ENCODE measurements around the gene MPHOSPH9. TPM values are rescaled to one million over a fixed set of nuclear protein-coding genes. Genes with fewer than 3 reads are reported as not detected.

Gene MPHOSPH9
- total and polyA plus RNA-seq, 8 donors: 3.3 to 13.4 (median 6.8) TPM

DNA sequence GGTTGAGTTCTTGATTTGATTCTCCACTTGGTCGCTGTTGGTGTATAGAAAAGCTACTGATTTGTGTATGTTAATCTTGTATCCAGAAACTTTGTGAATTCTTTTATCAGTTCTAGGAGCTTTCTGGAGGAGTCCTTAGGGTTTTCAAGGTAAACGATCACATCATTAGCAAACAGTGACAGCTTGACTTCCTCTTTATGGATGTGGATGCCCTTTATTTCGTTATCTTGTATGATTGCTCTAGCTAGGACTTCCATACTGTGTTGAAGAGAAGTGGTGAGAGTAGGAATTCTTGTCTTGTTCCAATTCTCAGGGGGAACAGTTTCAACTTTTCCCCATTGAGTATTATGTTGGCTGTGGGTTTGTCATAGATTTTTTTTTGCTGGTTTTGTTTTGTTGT lies 12.7 kb upstream of the MPHOSPH9 start:
- H3K4me3 ChIP-seq: no peak overlapping the region
- TF ChIP-seq, protein P1, sequence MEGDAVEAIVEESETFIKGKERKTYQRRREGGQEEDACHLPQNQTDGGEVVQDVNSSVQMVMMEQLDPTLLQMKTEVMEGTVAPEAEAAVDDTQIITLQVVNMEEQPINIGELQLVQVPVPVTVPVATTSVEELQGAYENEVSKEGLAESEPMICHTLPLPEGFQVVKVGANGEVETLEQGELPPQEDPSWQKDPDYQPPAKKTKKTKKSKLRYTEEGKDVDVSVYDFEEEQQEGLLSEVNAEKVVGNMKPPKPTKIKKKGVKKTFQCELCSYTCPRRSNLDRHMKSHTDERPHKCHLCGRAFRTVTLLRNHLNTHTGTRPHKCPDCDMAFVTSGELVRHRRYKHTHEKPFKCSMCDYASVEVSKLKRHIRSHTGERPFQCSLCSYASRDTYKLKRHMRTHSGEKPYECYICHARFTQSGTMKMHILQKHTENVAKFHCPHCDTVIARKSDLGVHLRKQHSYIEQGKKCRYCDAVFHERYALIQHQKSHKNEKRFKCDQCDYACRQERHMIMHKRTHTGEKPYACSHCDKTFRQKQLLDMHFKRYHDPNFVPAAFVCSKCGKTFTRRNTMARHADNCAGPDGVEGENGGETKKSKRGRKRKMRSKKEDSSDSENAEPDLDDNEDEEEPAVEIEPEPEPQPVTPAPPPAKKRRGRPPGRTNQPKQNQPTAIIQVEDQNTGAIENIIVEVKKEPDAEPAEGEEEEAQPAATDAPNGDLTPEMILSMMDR (IDR thresholded peaks at IDR 0.05): no peak
- H3K4me1 ChIP-seq: no peaks in the 10 kb centered on the region
- 88 to 91% methylated on average over 3 of the region's 3 CpGs for WGBS, 2 donors
- no peak for ATAC-seq
- H3K36me3 ChIP-seq: no peaks in the 10 kb centered on the region
- no peaks in the 10 kb centered on the region for H3K27me3 ChIP-seq
- no peaks in the 10 kb centered on the region for H3K9me3 ChIP-seq
- no peak overlapping the region for H3K27ac ChIP-seq
- FAIRE-seq: no peak
- DNase-seq: no peak
- intact Hi-C loops (cut with DNase I): no loop called here

DNA sequence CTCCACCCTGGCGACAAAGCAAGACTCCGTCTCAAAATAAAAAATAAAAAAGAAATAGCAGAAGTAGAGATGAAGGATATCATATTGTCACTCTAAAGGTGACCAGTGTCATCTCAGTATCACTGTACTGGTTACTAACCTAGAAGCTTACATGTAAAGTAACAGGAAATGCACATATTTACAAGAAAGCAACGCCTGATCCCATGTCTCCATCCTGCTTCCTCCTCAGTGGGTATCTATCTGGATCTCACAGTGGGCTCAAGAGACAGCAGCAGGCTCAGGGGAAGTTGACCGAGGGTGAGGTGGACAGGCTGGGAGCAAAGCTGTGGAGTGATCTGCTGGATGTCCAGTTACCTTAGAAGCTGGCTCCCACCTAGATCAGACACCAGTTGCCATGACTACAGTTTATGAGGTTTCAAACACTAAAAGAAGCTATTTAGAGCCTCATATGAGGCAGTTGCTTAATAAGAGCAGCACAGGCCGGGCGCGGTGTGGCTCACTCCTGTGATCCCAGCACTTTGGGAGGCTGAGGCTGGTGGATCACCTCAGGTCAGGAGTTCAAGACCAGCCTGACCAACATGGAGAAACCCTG lies 10.8 kb upstream of the MPHOSPH9 start:
- no peaks in the 10 kb centered on the region for H3K4me1 ChIP-seq
- H3K27ac ChIP-seq: no peak overlapping the region
- intact Hi-C loops (cut with DNase I): no loop called here
- no peaks in the 10 kb centered on the region for H3K27me3 ChIP-seq
- H3K36me3 ChIP-seq: no peaks in the 10 kb centered on the region
- 77 to 78% methylated on average over 7 of the region's 7 CpGs for WGBS, 2 donors
- H3K4me3 ChIP-seq: no peak overlapping the region
- H3K9me3 ChIP-seq: no peaks in the 10 kb centered on the region
- FAIRE-seq (no peak), DNase-seq (no peak), ATAC-seq (no peak)
- TF ChIP-seq, protein P1 (IDR thresholded peaks at IDR 0.05): no peak

DNA sequence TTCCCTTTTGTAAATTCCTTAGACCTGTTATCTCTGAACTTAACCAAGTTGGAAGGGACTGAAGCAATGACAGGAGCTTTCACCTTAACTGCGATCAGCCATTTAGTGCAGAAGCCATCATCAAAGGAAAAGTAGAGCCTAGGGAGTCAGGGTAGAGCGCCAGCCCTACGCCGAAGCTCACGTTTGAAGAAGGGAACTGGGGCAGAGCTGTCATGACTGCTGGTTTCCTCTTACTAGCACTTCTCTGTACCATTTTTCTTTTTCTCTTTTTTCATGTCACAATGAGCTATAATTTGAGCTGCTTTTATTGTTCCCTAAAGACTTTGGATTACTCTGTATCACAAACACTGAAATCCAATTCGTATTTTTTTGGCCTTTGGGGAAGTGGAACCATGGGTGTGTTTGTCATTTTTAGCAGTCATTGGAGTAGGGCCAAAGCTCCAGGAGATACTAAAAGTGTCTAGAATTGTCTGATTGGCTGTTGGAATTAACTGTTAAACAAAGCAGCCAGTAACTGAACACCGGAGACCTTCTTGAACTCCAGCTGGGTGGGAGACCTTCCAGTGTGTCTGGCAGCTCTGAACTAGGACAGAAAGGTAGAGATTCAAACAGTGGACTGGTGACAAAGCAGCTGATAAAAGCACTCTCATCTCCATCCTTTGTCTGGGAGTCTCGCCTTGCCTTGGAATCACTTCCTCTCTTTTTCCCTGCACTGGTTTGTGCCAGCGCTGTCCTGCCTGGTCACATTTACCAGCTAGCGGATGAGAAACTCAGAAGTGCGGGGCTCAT lies 9.4 kb upstream of the MPHOSPH9 start:
- FAIRE-seq (no peak), ATAC-seq (no peak), DNase-seq (no peak)
- Histone ChIP-seq H3K27me3 (no peaks in the 10 kb centered on the region), H3K27ac (no peak overlapping the region), H3K9me3 (no peaks in the 10 kb centered on the region), H3K4me1 (no peaks in the 10 kb centered on the region), H3K36me3 (no peaks in the 10 kb centered on the region), H3K4me3 (no peak overlapping the region)
- intact Hi-C loops (cut with DNase I): no loop called here
- WGBS, 2 donors: 62 to 66% methylated on average over 11 of the region's 11 CpGs
- TF ChIP-seq, protein P1 (IDR thresholded peaks at IDR 0.05): no peak

DNA sequence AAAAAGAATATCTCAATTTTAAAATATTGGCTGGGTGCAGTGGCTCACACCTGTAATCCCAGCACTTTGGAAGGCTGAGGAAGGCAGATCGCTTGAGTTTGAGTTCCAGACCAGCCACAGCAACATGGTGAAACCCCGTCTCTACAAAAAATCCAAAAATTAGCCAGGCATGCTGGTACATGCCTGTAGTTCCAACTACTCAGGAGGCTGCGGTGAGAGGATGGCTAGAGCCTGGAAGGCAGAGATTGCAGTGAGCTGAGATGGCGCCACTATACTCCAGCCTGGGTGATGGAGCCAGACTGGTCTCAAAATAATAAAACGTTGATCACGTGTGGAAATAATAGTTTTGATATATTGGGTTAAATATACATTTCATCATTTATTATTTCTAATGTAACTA lies 6.0 kb upstream of the MPHOSPH9 start:
- H3K9me3 ChIP-seq: no peaks in the 10 kb centered on the region
- DNase-seq: no peak
- H3K4me1 ChIP-seq: peaks cover 3 to 11% (median 6%) of the 10 kb centered on the region in 3 donors
- no peaks in the 10 kb centered on the region for H3K36me3 ChIP-seq
- no peak overlapping the region for H3K4me3 ChIP-seq
- intact Hi-C loops (cut with DNase I): loop anchor here in 2 of 3 donors (5.0 to 10.0 kb wide), 5 partner anchors 197 to 374 kb away; partner anchors contain the start of genes ARL6IP4 (in 1 of the 2) and OGFOD2 (in 1 of the 2)
- ATAC-seq: no peak
- no peak overlapping the region for H3K27ac ChIP-seq
- H3K27me3 ChIP-seq: no peaks in the 10 kb centered on the region
- TF ChIP-seq, protein P1 (IDR thresholded peaks at IDR 0.05): no peak
- no peak for FAIRE-seq
- WGBS, 2 donors: 79 to 83% methylated on average over 6 of the region's 6 CpGs

DNA sequence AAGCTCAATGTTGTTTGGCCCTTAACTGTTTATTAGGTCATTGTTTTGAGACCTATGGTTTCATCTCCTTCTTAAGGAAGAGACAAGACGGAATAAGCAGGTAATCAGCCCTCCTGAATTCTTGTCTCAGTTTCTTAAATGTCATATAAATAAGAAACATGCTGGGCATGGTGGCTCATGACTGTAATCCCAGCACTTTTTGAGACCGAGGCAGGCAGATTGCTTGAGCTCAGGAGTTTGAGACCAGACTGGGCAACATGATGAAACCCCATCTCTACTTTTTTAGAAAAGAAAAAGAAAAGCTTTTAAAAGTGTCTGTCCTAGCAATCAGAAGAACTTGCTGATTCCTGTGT lies 5.4 kb upstream of the MPHOSPH9 start:
- TF ChIP-seq, protein P1 (IDR thresholded peaks at IDR 0.05): no peak
- peaks cover 3 to 11% (median 6%) of the 10 kb centered on the region in 3 donors for H3K4me1 ChIP-seq
- FAIRE-seq: no peak

More for the DNA sequence above, 5.4 kb upstream of the MPHOSPH9 start:
- H3K27ac ChIP-seq: no peak overlapping the region
- 48 to 55% methylated on average over 2 of the region's 2 CpGs for WGBS, 2 donors
- no peak overlapping the region for H3K4me3 ChIP-seq
- no peaks in the 10 kb centered on the region for H3K27me3 ChIP-seq
- intact Hi-C loops (cut with DNase I): loop anchor here in 2 of 3 donors (5.0 to 10.0 kb wide), 5 partner anchors 196 to 374 kb away; partner anchors contain the start of genes ARL6IP4 (in 1 of the 2) and OGFOD2 (in 1 of the 2)
- ATAC-seq (no peak), DNase-seq (no peak)
- no peaks in the 10 kb centered on the region for H3K36me3 ChIP-seq
- H3K9me3 ChIP-seq: no peaks in the 10 kb centered on the region

All from pancreas (tissue), 10 donors.